DMS153 treated with DMSO at 0.1 percent for 48 hours (cell line): ENCODE results near the gene FBXL14.

Experiments used
- DNase-seq: peaks from one replicate; lab custom pipeline; 2025; ENCODE audit not compliant: unreplicated experiment; lab: John Stamatoyannopoulos, UW

The FBXL14 gene

GRCh38 chr12:1517734-1518525 is 76.5 kb downstream of the FBXL14 start:
- no peak for DNase-seq

DNA sequence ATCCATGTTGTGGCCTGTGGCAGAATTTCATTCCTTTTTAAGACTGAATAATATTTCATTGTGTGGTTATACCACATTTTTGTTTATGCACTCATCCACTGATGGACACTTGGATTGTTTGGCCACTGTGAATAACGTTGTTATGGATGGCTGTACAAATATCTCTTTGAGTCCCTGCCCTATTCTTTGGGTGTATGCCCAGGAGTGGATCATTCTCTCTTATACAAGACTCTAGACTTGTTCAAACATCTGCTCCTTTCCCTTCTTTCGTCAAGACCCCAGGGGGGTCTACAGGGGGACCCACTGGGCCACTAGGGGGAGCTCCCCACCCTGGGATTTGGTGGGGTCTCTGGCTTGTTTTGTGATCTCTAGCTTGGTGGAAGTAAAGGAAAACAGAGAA is 77.4 kb downstream of the FBXL14 start:
- no peak for DNase-seq
